GM19035 (cell line): ENCODE results near the gene FEM1C.
"Not testable (repeated sequence)": the region's sequence is repeated elsewhere in the genome, so short reads cannot be mapped to it uniquely, and the experiment has no call there.

Source experiments
- ATAC-seq: cut with Tn5 transposase; IDR thresholded peaks from one replicate; pipeline ENCODE4 v1.9.1; 2021; ENCODE audit not compliant: unreplicated experiment

Gene FEM1C

GRCh38 chr5:115479166-115479873 is 65.3 kb downstream of the FEM1C start:
- ATAC-seq: not testable (repeated sequence)

GRCh38 chr5:115478281-115478680 is 66.3 kb downstream of the FEM1C start:
- ATAC-seq: no peak

GRCh38 chr5:115477581-115477980 is 67.0 kb downstream of the FEM1C start:
- no peak for ATAC-seq

- no peak for ATAC-seq
Observed at GRCh38 chr5:115475788-115476187, 68.8 kb downstream of the FEM1C start.

- ATAC-seq: no peak
Observed at GRCh38 chr5:115472271-115473025, 72.1 kb downstream of the FEM1C start.

GRCh38 chr5:115471345-115472063 is 73.1 kb downstream of the FEM1C start:
- ATAC-seq: no peak

GRCh38 chr5:115470921-115471320 is 73.7 kb downstream of the FEM1C start:
- no peak for ATAC-seq
